ENCODE results near the gene RAD51B.

DNA sequence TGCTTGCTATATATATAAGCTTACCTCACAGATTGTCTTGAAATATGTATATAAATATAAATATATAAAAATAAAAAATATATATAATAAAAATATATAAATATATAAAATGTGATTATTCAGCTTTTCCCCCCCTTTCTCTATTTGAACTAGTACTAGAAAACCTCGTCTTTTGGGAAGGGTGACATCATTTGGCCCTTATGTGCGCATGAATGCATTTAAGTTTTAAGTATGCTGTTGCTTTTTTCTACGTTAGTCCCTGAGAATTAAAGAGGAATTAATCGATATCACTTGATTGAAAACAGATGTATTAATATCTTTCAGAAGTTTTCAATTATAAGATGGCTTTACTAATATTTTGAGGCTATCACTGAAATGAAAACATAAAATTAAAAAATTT, 69.9 kb downstream of the RAD51B start:
- TF ChIP-seq, protein P1, sequence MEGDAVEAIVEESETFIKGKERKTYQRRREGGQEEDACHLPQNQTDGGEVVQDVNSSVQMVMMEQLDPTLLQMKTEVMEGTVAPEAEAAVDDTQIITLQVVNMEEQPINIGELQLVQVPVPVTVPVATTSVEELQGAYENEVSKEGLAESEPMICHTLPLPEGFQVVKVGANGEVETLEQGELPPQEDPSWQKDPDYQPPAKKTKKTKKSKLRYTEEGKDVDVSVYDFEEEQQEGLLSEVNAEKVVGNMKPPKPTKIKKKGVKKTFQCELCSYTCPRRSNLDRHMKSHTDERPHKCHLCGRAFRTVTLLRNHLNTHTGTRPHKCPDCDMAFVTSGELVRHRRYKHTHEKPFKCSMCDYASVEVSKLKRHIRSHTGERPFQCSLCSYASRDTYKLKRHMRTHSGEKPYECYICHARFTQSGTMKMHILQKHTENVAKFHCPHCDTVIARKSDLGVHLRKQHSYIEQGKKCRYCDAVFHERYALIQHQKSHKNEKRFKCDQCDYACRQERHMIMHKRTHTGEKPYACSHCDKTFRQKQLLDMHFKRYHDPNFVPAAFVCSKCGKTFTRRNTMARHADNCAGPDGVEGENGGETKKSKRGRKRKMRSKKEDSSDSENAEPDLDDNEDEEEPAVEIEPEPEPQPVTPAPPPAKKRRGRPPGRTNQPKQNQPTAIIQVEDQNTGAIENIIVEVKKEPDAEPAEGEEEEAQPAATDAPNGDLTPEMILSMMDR (IDR thresholded peaks at IDR 0.05): no peak
- no peak for TF ChIP-seq POLR2AphosphoS5 (IDR thresholded peaks at IDR 0.05)
